AG09319 (cell line): Measurements from ENCODE around the gene TMEM198.

Source experiments
- DNase-seq: peaks from one replicate; pipeline ENCODE4 v3.0.0-alpha.2; 2010; ENCODE audit warnings: low read depth; ENCODE audit errors: extremely low read depth
- CTCF ChIP-seq: IDR thresholded peaks from 2 replicates; pipeline ENCODE4 v1.5.1; 2011; ENCODE audit warnings: low read depth, mild to moderate bottlenecking, inconsistent platforms, low read length, moderate library complexity

Gene TMEM198

GRCh38 chr2:219543596-219544358, at the start of gene TMEM198, which contains the start of gene CHPF:
TMEM198 (plus strand) TSS chr2:219544028; CDS start chr2:219544728, 700 bp downstream.
CHPF (minus strand) TSS chr2:219543809; CDS start chr2:219543538, 271 bp downstream.
- TF ChIP-seq CTCF: no peak
- DNase-seq: peak; percentile 95

DNA sequence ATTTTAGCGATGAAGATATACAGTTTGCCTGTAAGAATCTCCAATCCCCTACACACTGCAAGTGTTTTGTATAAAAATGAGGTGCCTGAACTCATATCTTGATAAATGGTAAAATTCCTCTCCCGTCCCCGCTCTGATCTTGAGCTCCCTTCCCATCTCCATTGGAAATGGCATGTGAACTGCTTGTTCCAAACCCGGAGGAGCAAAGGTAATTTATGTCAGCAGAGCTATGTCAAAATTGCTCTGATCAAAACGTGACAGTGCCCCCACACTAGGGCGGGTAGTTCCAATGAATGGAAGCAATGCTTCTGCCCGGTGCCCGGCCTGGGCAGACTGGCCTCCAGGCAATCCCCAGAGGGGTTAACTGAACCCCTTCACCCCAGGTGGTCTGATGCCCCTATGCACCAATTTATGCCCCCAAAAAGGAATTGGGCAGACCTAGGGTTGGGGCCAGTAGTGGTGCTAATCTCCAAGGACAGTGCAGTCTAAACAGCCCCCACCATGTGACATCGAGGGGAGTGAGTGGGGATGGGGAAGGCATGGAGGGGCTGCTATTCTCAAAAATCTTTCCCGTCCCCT, 48.8 kb upstream of the TMEM198 start:
- no peak for DNase-seq
- TF ChIP-seq CTCF: no peak

GRCh38 chr2:219495531-219496122, 48.2 kb upstream of the TMEM198 start:
- peak; percentile 36 for DNase-seq

DNA sequence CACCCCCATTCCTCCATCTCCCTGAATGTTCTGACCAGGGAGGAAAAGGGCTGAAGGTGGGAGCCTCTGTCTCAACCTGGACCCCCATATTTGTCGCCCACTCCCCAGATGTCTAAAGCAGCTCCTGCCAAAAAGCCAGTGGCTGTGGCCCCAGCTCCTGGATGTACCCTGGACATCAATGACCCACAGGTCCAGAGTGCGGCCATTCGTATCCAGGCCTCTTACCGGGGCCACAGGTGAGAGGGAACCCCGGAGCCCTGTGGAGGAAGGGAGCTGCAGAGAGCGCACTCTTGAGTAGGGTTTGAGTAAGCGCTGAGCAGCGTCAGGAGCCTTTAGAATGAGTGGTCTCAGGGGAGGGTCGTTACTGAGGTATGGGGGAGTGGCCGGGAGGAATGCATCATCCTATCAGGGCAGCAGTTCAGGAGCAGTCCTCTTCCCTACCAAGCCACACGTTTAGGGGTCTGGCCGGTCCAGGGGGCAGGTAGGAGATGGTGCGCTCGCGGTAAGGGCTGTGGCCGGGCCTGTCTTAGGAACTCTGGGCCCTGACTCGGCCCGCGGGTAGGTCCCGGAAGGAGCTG, 47.5 kb upstream of the TMEM198 start:
- no peak for DNase-seq
- TF ChIP-seq CTCF: no peak

More at GRCh38 chr2:219495531-219496122, 48.2 kb upstream of the TMEM198 start:
- peak; percentile 59 for TF ChIP-seq CTCF

DNA sequence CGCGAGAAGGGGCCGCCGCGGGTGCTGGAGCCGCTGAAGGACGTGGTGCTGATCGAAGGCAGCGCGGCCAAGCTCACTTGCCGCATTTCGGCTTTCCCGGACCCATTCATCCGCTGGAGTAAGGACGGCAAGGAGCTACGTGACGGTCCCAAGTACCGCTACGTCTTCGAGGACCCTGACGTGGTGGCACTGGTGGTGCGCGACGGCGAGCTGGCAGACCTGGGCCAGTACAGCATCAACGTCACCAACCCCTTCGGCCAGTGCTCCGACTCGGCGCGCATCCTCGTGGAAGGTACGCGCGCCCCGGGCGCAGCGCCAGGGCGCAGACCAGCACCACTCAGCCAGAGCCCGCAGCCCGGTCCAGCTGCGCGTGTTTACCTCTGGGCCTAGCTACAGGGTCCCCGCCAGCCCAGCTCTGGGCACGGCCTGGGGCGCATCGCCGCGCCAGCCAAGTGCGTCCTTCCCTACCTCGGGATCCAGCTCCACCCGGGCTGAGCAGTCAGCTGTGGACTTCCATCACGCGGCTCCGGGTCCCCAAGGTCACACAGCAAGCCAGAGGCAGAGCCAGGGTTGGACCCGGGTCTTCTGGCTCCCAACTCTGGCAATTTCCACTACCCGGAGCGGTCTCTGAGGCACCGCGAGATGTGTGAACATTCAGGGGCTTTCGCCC, 46.9 kb upstream of the TMEM198 start:
- DNase-seq: no peak
- no peak for TF ChIP-seq CTCF

GRCh38 chr2:219497495-219498279, 46.1 kb upstream of the TMEM198 start:
- no peak for TF ChIP-seq CTCF
- DNase-seq: peak; percentile 51
